AG09309 (cell line): ENCODE data around the gene TNFAIP8L1.
"Not testable (repeated sequence)": the region's sequence is repeated elsewhere in the genome, so short reads cannot be mapped to it uniquely, and the experiment has no call there.

Experiments used
- DNase-seq: peaks from one replicate; pipeline ENCODE4 v3.0.0-alpha.2; 2010; ENCODE audit warnings: low read depth
- H3K4me3 ChIP-seq: 2 replicates; pipeline ENCODE4 v1.5.1; 2011; ENCODE audit warnings: mild to moderate bottlenecking, low read depth, low read length, moderate library complexity; ENCODE audit not compliant: control insufficient read depth
- TF ChIP-seq, protein P1 (sequence below): IDR thresholded peaks from 2 replicates; pipeline ENCODE4 v1.5.1; 2011; ENCODE audit warnings: mild to moderate bottlenecking, low read depth, low read length, inconsistent platforms; ENCODE audit not compliant: insufficient read depth, control insufficient read depth; ENCODE audit errors: missing control alignments

The TNFAIP8L1 gene

DNA sequence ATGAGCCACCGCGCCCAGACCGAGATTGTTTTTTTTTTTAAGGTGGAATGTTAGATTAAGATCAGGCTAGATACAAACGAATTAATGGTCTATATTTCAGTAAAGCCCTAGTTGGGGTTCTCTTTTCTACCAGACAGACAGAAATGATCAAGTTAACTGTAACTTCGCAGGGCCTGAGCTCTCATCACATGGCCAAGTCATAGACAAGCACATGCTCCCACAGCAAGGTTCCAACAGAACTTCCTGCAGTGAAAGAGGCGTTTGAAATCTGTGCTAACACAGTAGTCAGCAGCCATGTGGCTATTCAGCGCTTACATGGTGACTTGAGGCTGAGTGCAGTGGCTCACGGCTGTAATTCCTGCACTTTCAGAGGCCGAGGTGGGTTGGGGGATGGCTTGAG, 45.1 kb upstream of the TNFAIP8L1 start:
- no peak overlapping the region for H3K4me3 ChIP-seq
- TF ChIP-seq, protein P1, sequence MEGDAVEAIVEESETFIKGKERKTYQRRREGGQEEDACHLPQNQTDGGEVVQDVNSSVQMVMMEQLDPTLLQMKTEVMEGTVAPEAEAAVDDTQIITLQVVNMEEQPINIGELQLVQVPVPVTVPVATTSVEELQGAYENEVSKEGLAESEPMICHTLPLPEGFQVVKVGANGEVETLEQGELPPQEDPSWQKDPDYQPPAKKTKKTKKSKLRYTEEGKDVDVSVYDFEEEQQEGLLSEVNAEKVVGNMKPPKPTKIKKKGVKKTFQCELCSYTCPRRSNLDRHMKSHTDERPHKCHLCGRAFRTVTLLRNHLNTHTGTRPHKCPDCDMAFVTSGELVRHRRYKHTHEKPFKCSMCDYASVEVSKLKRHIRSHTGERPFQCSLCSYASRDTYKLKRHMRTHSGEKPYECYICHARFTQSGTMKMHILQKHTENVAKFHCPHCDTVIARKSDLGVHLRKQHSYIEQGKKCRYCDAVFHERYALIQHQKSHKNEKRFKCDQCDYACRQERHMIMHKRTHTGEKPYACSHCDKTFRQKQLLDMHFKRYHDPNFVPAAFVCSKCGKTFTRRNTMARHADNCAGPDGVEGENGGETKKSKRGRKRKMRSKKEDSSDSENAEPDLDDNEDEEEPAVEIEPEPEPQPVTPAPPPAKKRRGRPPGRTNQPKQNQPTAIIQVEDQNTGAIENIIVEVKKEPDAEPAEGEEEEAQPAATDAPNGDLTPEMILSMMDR, result no peak
- no peak for DNase-seq

DNA sequence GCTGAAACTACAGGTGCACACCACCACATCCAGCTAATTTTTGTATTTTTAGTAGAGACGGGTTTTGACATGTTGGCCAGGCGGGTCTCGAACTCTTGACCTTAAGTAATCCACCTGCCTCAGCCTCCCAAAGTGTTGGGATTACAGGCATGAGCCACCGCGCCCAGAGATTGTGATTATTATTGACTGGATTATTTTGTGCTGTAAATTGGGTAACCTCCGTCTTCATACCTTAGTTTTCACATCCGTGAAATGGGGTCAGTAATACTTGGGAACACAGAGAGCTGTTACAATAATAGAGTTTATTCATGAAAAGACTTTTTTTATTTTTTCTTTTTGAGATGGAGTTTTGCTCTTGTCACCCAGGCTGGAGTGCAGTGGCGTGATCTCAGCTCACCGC, 44.2 kb upstream of the TNFAIP8L1 start:
- not testable (repeated sequence) for DNase-seq, H3K4me3 ChIP-seq

DNA sequence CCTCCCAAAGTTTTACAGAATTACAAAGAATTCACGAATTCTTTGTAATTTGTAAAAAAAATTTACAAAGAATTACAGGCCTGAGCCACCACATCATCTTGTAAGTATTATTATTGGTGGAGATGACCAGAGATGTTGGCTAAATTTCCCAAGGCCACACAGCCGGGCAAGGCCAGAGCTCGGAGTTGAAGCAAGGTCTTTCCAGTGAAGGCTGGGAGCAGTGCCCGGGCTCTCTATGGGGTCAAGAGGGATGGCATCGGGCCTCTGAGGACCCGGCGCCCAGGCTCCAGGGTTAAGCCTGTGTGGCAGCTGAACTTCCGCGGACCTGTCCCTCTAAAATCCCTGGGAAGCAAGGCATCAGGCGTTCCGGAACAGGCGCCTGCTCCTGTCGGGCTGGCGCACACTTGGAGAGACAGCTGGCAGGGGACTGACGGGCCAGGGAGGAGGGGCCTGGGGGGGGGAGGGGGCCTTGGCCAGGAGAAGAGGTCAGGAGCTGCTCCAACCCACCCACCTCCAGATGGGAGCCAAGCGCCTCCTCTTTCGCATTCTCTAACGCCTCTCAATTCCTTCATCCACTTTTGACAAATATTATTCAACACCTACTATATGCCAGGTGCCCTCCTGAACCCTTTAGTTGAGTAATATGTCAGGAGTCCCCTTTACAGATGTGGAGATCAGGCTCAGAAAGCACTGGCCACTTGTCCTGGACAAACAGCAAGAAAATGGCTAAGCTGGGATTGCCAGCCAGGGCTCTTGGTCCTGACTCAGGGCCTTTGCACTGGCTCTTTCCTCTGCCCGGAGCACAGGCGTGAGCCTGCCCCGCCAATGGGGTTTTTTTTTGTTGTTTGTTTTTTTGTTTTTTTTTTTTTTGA, 43.0 kb upstream of the TNFAIP8L1 start:
- H3K4me3 ChIP-seq, result no peak overlapping the region
- TF ChIP-seq, protein P1, result no peak
- no peak for DNase-seq

DNA sequence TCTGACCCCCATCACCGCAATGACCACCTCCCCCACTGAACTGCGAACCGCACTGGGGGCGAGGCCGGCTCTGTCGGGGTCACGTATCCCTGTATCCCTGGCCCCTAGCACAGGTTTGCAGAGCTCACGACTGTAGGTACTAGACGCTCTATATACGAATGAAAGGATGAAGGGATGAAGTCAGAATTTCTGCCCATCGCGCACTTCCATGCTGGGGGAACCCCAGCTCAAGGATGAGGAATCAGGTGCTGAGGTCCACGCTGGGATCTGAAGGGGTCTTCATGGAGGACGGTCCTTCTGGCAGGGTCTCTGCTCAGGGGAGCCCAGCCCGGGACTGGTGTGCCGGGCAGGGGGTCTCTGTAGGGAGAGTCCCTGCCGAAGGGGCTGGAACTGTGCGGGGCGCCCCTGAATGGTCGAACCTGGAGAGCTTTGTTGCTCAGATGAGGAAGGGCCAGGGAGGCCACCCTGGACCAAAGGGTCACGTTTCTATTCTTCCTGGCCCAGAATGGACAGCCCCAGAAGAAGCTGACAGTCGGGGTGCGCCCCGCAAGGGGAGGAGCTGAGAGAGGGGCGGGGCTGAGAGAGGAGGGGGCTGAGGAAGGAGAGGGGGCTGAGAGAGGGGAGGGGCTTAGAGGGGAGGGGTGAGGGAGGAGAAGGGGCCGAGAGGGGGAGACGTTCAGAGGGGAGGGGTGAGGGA, 41.9 kb upstream of the TNFAIP8L1 start:
- TF ChIP-seq, protein P1, result no peak
- H3K4me3 ChIP-seq, result no peak overlapping the region
- DNase-seq, result no peak

DNA sequence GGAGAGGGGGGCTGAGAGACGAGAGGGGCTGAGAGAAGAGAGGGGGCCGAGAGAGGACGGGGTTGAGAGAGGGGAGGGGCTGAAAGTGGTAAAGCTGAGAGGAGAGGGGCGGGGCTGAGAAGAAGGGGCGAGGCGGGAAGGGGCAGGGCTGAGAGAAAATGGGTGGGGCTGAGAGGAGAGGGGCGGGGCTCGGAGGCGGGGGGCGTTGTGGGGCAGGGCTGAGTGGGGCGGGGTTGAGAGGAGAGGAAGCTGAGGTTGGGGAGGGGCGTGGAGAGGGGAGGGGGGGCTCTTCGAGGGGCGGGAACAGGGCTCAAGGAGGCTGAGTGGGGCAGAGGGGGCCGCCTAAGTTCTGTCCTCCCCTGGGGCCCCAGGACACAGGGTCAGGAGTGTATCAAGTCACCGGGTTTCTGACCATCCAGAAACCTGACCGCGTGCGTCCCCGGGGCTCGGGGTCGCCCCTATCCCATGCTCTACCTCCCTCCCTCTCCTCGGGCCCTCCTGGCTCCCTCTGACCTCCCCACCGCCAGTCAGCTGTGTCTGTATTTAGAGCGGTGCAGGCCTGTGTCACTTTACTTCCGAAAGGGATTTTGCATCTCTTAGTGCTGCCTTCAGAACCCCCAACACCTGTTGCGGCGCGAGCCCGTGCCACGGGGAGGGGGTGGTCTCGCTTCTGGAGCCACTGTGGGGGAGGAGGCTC, 41.2 kb upstream of the TNFAIP8L1 start:
- H3K4me3 ChIP-seq, result no peak overlapping the region
- TF ChIP-seq, protein P1, result no peak
- no peak for DNase-seq

DNA sequence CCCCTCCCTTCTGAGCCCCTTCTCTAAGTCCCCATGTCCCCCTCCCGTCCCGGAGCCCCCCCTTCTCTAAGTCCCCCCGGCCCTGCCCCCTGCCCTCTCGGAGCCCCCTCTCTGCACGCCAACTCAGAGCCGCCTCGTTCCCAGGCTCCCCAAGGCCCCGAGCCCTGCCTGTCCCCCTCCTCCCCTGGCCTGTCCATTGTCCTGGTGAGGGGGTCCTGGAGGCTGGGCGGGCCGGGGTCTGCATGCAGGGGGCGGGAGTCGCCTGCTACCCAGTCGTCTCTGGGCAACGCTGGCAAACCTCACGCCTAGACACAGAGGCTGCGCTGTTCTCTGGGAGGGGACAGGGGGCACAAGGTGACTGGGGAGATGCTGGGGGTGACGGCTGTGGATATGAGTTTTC, 40.6 kb upstream of the TNFAIP8L1 start:
- TF ChIP-seq, protein P1, result no peak
- H3K4me3 ChIP-seq, result no peak overlapping the region
- no peak for DNase-seq
